ENCODE results near the gene EML1.
A peak's percentile ranks its signal among the peaks of the same experiment; 100 is the strongest.

Gene EML1

DNA sequence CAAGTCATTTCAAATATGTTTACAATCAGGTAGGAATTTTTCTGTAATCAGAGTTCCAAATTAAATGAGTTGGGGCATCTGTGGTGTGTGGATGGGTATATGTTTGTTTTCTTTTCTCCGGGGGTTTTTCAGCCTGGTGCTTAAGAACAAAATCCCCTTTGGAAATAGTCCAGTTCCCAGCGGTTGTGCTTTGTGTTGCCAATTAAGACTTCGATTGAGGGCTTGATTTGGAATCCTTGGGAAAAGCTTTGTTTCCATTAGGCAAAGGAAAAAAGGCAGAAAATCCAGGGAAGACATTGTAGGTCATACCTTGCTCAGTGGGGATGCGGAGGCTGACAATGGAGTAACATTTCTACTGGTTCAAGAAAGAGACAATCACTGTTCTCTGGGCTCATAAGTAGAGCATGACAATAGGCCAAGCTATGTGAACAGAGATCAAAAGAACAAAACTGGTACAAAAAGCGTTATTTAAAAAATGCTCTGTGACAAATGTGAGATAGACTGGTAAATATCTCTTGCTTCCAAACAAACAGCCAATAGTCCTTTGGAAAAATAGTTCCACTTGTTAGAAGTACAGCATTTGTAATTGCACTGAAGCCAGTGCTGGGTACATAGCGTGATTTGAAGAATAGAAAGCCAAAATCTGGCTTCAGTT, 79.7 kb downstream of the EML1 start:
- DNase-seq (ENCODE audit: low read depth), result no peak

DNA sequence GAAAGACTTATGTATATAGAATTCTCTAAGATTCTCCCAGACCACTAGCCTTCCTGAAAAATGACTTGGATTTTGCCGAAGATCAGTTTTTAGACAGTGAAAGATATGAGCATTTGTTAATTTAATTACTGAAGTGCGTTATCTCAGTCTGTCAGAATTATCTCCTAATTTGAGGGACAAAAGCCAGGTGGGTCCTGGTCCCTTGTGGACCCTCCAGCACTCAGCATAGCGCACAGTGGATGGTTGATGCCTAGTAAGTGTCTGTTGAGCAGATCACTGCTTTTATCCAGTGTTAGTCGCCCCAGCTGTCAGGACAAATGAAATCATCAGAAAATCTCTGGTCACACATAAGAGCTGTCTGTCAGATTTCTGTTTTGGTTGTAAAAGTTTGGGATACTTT, 80.4 kb downstream of the EML1 start:
- no peak for DNase-seq (ENCODE audit: low read depth)

DNA sequence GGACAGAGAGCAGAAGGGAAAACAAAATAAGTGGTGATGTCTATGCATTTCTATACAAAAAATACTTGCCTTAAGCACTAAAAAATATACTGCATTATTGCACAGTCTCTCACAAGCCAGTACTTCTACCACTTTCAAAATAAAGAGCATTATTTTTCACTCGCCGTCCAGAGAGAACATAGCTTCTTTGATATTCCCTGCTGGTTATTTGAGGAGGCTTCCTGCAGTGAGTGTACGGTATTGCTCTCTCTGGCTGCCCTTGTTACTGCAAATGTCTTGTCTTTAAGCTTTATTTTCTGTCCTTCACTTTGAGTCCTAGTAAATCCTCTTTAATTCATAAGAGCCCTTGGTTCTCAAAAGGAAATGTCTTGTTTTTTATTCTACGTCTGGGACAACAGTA, 81.1 kb downstream of the EML1 start:
- no peak for DNase-seq (ENCODE audit: low read depth)

GRCh38 chr14:99875421-99875820, 82.2 kb downstream of the EML1 start:
- no peak for DNase-seq (ENCODE audit: low read depth)

DNA sequence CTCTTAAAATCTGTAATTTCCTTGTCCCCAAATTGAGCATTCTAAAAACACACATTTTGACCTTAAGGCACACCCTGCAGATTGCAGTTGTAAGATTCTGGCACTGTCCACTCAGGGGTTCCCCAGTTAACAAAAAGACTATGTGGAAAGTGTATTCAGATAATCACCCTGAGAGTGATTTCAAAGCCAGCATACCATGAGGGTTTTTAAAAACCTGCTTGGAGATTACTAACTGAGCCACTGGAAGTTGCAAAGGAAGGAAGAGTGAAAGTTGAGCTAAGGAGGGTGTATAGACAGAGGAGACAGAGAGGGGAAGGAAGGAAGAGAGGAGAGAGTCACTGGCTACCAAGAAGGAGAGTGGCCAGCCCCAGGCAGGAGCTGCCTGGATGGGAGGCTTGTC, 82.6 kb downstream of the EML1 start:
- DNase-seq (ENCODE audit: low read depth), result no peak

DNA sequence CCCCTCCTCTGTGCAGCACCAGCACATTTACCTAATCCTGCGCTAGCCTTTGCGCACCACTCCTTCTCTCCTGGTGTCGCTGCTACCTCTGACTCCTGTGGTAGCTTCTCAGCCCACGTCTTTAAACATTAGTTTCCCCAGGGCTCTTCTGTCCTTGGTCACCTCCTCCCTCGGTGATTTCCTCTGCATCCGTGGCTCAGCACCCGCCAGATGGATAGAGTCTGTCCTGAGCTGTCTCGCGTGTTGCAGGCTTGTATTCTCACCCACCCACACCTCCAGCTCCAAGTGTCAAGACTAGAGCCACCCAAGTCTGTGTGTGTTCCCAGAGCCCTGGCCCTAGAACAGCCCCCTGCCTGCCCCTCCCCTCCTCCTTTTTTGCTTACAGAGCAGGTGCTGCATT, 83.2 kb downstream of the EML1 start:
- no peak for DNase-seq (ENCODE audit: low read depth)

DNA sequence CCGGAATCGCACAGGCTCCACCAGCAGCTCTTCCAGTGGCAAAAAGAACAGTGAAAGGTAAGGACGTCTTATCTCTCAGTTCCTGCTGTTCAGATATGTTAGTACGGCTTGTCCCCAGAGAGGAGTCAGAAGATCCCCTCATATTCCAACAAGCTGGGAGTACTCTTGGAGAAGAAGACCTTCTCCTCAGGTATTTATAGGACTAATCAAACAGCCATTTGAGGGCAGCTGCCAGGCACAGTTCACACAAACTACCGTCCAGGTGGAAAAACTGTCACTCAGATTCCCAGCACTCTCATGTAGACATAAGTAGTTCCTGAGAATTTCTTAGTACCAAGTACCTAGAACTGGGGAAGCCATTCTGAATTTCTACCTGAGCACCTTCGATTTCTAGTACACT, 85.3 kb downstream of the EML1 start:
- no peak for DNase-seq (ENCODE audit: low read depth)

DNA sequence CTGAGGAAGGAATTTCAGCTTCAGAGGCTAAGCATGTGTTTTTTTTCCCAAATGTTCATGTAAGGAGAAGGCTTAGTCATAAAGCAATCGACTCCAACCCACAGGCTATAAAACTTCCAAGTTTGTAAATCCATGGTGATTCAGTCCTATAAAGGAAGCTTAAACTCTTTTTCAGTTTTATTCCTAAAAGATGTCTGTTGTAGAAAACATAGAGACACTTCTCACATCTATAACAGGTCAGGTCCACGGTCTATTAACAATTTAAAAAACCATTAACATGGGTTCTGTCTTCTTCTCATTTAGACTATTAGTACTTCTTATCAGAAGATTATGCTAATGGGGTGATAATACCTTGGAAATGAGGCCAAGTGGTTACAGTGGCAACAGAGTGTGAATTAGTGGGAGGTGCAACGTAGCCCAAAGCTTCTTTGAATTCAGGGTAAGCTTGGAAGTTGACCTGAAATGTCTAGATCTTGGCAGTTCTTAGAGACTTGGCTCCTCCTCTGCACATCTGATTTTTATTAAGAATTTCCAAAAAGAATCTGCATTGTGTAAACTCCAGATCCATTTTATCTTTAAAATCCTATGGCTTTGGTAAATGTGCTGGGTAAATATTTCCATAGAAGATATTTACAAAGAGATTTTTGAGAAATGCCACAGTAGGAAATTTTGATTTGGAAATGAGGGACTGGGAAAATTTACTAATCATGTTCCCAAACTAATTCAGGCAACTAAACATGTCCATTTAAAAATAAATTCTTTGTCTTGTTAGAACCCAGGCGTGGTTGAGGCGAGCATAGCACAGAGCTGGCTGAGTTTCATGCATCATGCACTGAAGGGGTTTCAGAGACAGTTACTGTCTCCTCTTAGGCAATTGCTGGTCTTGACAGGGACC, 86.4 kb downstream of the EML1 start:
- peak; percentile 53 for DNase-seq (ENCODE audit: low read depth)

DNA sequence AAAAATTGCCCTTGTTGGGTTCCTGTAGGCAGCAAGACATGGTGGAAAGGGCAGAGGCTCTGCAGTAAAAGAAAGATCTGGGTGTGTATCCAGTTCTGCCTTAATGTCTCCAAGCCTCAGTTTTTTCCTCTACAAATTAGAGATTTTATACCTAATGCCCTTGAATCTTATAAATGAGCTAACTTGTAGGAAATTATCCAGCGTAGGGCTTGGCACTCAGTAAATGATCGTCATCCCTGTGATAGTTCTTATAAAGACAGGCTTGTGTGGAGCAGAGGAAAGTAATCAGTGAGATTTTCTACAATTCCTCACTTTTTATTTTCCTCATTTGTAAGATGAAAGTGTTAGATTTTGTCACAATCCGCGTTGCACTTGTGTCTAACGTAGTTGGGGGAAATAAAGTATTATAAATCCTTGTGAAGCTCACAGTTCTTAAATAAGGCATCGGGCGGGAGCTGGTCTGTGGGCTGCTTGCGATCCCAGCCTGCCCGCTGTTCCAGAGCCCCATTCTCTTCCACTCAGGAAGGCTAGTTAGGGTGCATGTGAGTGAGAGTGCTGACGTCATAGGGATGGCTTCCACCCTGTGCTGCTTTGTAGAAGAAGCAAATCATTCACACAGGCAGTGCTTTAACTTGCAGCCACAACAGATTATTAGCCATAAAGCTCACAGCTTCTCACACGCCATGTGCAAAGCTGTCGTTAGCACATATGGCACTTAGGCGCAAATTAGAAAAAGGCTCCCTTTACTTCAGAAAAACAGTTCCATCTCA, 87.6 kb downstream of the EML1 start:
- DNase-seq (ENCODE audit: low read depth), result peak; percentile 4

DNA sequence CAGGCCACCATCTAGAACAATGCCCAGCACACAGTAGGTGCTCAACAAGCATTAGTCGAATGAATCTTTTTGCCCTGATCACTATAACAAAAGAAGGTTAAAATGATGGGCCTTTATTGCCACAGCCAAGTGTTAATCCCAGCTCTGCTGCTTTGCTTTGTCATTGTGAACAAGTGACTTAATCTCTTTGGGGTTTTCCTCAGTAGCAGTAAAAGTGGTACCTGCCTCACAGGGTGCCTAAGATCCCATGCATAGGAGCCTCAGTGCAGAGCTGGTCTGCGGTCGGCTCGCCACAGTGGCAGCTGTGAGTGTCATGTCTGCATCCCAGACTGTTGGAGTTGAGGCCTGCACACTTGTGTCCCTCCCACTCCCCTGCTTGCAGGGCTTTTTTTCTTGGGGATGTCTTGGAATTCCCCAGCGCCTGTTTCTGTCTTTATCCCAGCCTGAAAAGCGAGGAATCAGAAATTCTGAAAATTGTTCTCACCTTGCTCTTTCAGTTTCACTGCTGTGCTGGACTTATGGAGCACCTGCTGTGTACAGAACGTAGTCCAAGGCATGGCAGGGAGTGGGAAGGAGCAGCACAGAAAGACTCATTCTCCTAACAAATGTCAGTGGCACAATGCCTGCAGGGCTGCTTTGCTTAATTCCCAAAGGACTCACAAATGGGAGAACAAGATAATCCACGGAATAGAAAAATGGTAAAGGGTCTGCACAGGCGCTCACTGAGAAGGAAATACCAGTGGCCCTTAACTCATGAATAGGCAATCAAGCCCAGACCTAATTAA, 90.8 kb downstream of the EML1 start:
- no peak for DNase-seq (ENCODE audit: low read depth)

DNA sequence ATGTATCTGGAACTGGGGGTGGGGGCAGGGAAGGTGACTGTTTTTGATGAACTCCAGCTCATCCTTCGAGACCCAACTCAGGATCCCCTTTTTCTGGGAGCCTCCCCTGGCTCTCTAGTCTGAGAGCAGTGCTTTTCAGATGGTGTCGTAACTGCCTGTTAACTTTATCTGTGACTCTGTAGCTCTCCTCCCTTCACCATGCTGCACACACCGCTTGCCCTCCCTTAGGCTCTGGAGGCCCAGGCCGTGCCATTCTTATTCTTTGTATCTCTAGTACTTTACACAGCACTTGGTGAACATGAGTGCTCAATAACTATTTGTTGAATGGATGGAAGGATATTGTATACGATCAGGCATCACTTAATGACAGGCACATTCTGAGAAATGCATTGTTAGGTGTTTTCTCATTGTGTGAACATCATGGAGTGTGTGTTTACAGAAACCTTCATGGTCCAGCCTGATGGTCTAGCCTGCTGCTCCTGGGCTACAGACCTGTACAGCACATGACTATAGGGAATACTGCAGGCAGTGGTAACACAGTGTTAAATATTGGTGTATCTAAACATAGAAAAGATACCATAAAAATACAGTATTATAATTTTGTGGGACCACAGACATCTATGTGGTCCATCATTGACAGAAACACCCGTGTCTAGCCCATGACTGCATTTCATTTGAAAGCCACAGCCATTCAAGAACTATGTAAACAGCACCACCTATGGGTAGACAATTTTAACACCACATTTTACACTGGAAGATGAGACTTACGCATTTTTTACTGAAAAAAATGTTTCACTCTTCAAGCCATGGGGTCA, 91.8 kb downstream of the EML1 start:
- peak; percentile 64 for DNase-seq (ENCODE audit: low read depth)

GRCh38 chr14:99885649-99885958, 92.4 kb downstream of the EML1 start:
- no peak for DNase-seq (ENCODE audit: low read depth)

- DNase-seq (ENCODE audit: low read depth), result no peak
Measured at GRCh38 chr14:99887407-99887806, 94.2 kb downstream of the EML1 start.

GRCh38 chr14:99888149-99888548, 94.9 kb downstream of the EML1 start:
- DNase-seq (ENCODE audit: low read depth), result no peak

- DNase-seq (ENCODE audit: low read depth), result no peak
Measured at GRCh38 chr14:99889268-99889667, 96.1 kb downstream of the EML1 start.

DNA sequence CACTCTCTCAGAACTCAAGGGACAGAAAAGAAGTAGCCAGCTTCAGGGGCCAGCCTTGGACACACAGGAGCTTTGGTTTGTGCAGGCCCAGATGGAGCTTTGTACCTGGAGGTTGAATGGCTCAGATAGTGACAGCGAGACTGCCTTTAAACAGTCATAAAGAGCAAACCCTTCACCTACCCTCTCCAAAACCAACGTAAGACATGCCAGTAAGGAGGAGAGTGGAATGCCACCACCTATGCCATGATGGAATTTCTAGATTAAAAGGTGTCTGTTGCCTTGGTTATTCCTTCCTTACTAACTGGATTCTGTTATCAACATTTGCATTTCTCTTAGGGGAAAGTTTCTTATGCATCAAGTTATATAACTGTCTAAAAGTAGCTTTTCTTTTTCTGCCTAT, 98.1 kb downstream of the EML1 start:
- DNase-seq (ENCODE audit: low read depth), result no peak

- DNase-seq (ENCODE audit: low read depth), result no peak
Measured at GRCh38 chr14:99891900-99892299, 98.7 kb downstream of the EML1 start.

- DNase-seq (ENCODE audit: low read depth), result no peak
Measured at GRCh38 chr14:99892406-99892805, 99.2 kb downstream of the EML1 start.

DNA sequence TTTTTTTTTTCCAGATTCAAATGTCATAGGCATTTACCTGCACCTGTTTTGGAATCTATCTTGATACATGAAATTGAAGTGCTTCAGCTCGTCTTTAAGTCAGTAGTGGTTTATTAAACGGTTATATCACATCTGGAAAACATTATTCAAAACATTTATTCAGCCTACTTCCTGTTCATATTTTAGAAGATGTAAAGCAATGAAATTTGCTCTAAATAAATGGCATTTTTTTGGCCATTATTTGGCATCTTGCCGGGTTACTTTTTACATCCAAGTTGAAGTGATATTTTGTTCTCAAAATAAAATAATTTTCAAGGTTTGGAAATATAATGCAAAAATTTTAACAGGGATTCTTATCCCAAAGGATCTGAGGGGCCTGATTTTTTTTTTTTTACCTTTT, 103.1 kb downstream of the EML1 start:
- no peak for DNase-seq (ENCODE audit: low read depth)

- peak; percentile 21 for DNase-seq (ENCODE audit: low read depth)
Measured at GRCh38 chr14:99899578-99900178, 106.5 kb downstream of the EML1 start.

DNA sequence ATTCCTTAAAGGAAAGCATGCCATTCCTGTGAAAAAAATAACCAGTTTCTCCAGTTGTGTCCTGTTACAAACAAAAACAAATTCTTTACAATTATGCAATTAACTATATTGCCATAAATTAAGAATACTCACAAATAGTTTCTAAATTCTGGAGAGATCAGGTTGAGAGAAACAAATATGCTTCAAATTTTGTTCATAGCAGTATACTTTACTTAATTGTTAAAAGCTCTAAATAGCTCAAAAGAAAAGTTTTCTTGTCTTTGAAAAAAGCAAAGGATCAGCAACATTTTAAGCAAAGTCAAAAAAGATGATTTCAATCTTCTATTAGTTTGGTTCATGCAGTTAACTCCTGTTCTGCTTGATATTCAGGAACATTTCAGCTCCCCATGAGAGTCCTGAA, 109.7 kb downstream of the EML1 start:
- DNase-seq (ENCODE audit: low read depth), result no peak
